Iris pigment epithelial cell (primary cell): ENCODE measurements around the gene UBL4B.
"Not testable (repeated sequence)": the region's sequence is repeated elsewhere in the genome, so short reads cannot be mapped to it uniquely, and the experiment has no call there.

Source experiments
- DNase-seq: peaks from one replicate; pipeline ENCODE4 v3.0.0-alpha.2; 2011; ENCODE audit warnings: low read depth

Gene UBL4B

GRCh38 chr1:110112143-110112542 is at the start of gene UBL4B:
UBL4B (plus strand) TSS chr1:110112443; CDS start chr1:110112535, 92 bp downstream.
- no peak for DNase-seq

GRCh38 chr1:110062612-110063011 is 49.6 kb upstream of the UBL4B start:
- no peak for DNase-seq

- DNase-seq, result no peak
Observed at GRCh38 chr1:110063781-110064180, 48.5 kb upstream of the UBL4B start.

- no peak for DNase-seq
Observed at GRCh38 chr1:110064576-110065337, 47.5 kb upstream of the UBL4B start.

- no peak for DNase-seq
Observed at GRCh38 chr1:110065841-110066240, 46.4 kb upstream of the UBL4B start.

- no peak for DNase-seq
Observed at GRCh38 chr1:110067479-110067892, 44.8 kb upstream of the UBL4B start.

- DNase-seq, result no peak
Observed at GRCh38 chr1:110067893-110068645, 44.2 kb upstream of the UBL4B start.

GRCh38 chr1:110068646-110069403 is 43.4 kb upstream of the UBL4B start:
- no peak for DNase-seq

- DNase-seq, result no peak
Observed at GRCh38 chr1:110069404-110070281, 42.6 kb upstream of the UBL4B start.

- no peak for DNase-seq
Observed at GRCh38 chr1:110070282-110070669, 42.0 kb upstream of the UBL4B start.

GRCh38 chr1:110070671-110071242 is 41.5 kb upstream of the UBL4B start, which contains the start of gene ALX3:
ALX3 (minus strand) TSS chr1:110070672; CDS start chr1:110070612, 60 bp downstream.
- no peak for DNase-seq

- no peak for DNase-seq
Observed at GRCh38 chr1:110074166-110074565, 38.1 kb upstream of the UBL4B start.

- DNase-seq, result no peak
Observed at GRCh38 chr1:110076789-110077500, 35.3 kb upstream of the UBL4B start.

GRCh38 chr1:110079995-110080394 is 32.2 kb upstream of the UBL4B start:
- DNase-seq, result not testable (repeated sequence)

- DNase-seq, result no peak
Observed at GRCh38 chr1:110081061-110081460, 31.2 kb upstream of the UBL4B start.

GRCh38 chr1:110082477-110082876 is 29.8 kb upstream of the UBL4B start:
- DNase-seq, result no peak

- no peak for DNase-seq
Observed at GRCh38 chr1:110083061-110083865, 29.0 kb upstream of the UBL4B start.

- DNase-seq, result no peak
Observed at GRCh38 chr1:110083866-110084226, 28.4 kb upstream of the UBL4B start.

- peak; percentile 64 for DNase-seq
Observed at GRCh38 chr1:110084227-110085078, 27.8 kb upstream of the UBL4B start.
